Loucy (cell line): ENCODE measurements around the gene CLASP1.

Experiments
- CTCF ChIP-seq: fragments of 200-600 bp; sonication (generic); conservative IDR thresholded peaks from 2 replicates; pipeline ENCODE4 v1.5.1; 2014; ENCODE audit warnings: mild to moderate bottlenecking, antibody characterized with exemption, low read length
- EZH2phosphoT487 ChIP-seq: fragments of 200-600 bp; IDR thresholded peaks from 2 replicates; pipeline ENCODE4 v1.6.1; 2018; ENCODE audit warnings: antibody characterized with exemption, mild to moderate bottlenecking, moderate library complexity, borderline replicate concordance

- TF ChIP-seq CTCF = no peak
- TF ChIP-seq EZH2phosphoT487 = no peak
These were observed 49.2 kb downstream of the CLASP1 start for GRCh38 chr2:121599963-121600651.
